HFF-Myc (cell line): ENCODE data around the gene CD300LF.
A peak's percentile ranks its signal among the peaks of the same experiment; 100 is the strongest.

Experiments used
- DNase-seq: peaks from one replicate; pipeline ENCODE4 v3.0.0-alpha.2; 2011; ENCODE audit warnings: low read depth; ENCODE audit errors: extremely low read depth
- H3K4me3 ChIP-seq: replicated peaks from 2 replicates; pipeline ENCODE4 v1.5.1; 2011; ENCODE audit warnings: low read depth, mild to moderate bottlenecking, control low read depth, low read length
- CTCF ChIP-seq: IDR thresholded peaks from 2 replicates; pipeline ENCODE4 v1.5.1; 2012; ENCODE audit warnings: mild to moderate bottlenecking, low read depth, low read length, control low read depth; ENCODE audit errors: missing control alignments

Gene CD300LF

GRCh38 chr17:74746922-74747321 is 34.2 kb upstream of the CD300LF start:
- no peak overlapping the region for H3K4me3 ChIP-seq
- TF ChIP-seq CTCF = no peak
- no peak for DNase-seq

DNA sequence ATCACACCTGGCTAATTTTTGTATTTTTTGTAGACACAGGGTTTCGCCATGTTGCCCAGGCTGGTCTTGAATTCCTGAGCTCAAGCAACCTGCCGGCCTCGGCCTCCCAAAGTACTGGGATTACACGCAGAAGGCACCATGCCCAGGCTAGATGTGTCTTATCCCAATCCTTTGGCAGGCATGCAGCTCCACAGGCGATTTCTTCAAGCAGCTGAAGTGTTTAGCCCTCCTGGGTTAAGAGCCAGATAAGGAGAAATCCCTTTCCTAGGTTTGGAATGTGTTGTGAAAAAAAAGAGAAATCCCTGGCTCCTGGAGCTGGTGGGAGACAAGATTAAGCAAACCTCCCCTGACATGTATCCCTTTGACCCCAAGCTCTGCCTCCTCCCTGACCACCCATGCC is 33.7 kb upstream of the CD300LF start:
- DNase-seq = no peak
- no peak overlapping the region for H3K4me3 ChIP-seq
- no peak for TF ChIP-seq CTCF

DNA sequence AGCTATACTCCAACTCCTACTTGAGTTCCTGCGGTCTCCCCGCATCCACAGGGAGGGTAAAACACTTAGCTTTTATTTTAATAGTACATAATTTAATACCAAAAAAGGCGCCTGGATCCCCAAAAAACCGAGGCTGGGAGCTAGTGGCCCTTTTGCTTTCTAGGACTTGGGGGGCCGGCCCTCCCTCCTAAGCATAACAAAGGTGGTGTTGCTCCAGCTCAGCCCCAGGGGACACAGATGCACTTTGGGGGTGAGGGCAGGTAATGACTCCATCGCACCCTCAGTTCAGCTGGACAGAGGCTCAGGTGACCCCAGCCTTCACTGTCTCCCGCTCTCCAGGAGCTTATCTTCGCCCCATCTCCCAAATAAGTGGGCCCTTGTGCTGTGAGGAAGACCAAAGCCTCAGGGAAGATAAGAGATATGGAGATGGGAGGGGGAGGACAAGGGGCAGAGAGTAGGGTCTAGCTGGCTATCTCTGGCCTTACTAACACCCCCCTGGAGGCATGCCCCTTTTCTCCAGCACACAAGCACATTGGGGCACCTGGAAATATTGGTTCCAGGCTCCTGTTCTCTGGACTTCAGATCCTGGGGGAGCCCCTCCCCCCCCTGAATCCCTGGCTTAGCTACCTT is 32.9 kb upstream of the CD300LF start:
- TF ChIP-seq CTCF = no peak
- no peak for DNase-seq
- H3K4me3 ChIP-seq = no peak overlapping the region

GRCh38 chr17:74744714-74745547 is 32.2 kb upstream of the CD300LF start:
- no peak overlapping the region for H3K4me3 ChIP-seq
- peak; percentile 32 for DNase-seq

DNA sequence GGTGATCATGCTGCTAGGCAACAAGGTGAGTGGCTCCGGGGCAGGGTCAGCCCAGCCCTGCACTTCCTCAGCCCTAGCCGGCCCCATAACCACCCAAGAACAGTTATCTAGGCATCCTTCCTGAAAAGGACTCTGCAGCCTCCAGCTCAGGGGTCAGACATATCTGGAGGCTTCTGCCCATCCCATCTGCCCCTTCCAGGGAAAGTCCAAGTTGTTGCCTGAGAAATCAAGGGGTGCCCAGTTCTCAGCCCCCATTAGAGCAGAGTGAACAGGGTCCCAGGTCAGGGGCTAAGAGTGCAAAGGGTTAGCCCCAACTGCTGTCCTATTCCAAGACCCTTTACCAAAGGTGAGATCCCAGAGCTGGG is 31.6 kb upstream of the CD300LF start:
- DNase-seq = no peak
- no peak for TF ChIP-seq CTCF
- no peak overlapping the region for H3K4me3 ChIP-seq

More at GRCh38 chr17:74744714-74745547, 32.2 kb upstream of the CD300LF start:
- TF ChIP-seq CTCF = peak; percentile 100

- no peak for TF ChIP-seq CTCF
- no peak for DNase-seq
- no peak overlapping the region for H3K4me3 ChIP-seq
These were observed 31.0 kb upstream of the CD300LF start for GRCh38 chr17:74743755-74744154.
